GM10266 (cell line): ENCODE data around the gene LMBRD2.
A peak's percentile ranks its signal among the peaks of the same experiment; 100 is the strongest.
"Not testable (repeated sequence)": the region's sequence is repeated elsewhere in the genome, so short reads cannot be mapped to it uniquely, and the experiment has no call there.

ENCODE experiments used
- DNase-seq: peaks from one replicate; pipeline ENCODE4 v3.0.0; 2012; ENCODE audit errors: extremely low spot score
- TF ChIP-seq, protein P1 (sequence below): IDR thresholded peaks from 2 replicates; pipeline ENCODE4 v1.5.1; 2012; ENCODE audit warnings: mild to moderate bottlenecking, low read depth; ENCODE audit not compliant: control insufficient read depth, insufficient read depth; ENCODE audit errors: missing control alignments

The LMBRD2 gene

DNA sequence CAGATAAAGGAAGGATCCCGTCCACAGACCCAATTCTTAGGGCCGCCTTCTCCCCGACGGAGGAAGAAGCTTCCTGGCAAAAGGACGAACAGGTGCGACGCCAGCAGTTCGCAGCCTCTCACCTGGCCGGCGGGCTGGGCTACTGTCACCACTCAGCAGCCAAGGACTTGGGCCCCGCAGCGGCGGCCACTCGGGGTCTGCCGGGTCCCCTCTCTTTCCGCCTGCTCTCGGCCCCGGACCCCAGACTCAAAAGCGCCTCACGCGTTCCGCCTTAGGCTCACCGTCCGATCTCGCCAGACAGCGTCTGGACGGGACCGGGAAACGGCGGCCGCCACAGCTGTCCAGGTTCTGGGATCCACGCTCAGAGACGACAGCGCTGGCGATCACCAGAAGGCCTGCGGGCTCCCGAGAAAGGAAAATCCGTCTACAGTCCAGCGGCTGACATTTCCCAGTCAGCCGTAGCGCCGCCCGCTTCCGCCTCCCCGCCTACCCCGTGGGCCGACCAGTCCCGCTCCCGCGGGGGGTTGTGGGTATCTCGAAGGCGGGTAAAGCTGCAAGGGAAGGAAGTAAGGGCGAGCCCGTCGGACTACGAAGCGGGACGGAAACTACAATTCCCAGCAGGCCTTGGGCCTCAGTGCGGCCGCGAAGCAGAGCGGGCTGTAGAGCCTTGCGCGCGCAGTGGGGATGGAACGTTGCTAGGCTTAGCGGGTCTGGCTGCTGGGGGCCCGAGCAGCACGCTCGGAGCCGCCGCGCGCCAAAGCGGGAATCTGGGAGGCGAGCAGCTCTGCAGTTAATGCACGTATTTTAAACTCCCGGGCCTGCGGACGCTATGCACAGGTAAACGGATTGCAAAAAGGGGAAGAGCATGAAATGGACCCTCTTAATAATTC lies at the start of gene LMBRD2, which contains the start of gene SKP2:
Gene LMBRD2 (minus strand): TSS at position 454 of the 890 bp plus-strand sequence. CDS start 8,538 bp downstream, outside the sequence.
Gene SKP2 (plus strand): TSS at position 678 of the 890 bp plus-strand sequence. CDS start 152 bp downstream, at position 830.
- peak; percentile 89 for DNase-seq
- TF ChIP-seq, protein P1, sequence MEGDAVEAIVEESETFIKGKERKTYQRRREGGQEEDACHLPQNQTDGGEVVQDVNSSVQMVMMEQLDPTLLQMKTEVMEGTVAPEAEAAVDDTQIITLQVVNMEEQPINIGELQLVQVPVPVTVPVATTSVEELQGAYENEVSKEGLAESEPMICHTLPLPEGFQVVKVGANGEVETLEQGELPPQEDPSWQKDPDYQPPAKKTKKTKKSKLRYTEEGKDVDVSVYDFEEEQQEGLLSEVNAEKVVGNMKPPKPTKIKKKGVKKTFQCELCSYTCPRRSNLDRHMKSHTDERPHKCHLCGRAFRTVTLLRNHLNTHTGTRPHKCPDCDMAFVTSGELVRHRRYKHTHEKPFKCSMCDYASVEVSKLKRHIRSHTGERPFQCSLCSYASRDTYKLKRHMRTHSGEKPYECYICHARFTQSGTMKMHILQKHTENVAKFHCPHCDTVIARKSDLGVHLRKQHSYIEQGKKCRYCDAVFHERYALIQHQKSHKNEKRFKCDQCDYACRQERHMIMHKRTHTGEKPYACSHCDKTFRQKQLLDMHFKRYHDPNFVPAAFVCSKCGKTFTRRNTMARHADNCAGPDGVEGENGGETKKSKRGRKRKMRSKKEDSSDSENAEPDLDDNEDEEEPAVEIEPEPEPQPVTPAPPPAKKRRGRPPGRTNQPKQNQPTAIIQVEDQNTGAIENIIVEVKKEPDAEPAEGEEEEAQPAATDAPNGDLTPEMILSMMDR, result no peak

DNA sequence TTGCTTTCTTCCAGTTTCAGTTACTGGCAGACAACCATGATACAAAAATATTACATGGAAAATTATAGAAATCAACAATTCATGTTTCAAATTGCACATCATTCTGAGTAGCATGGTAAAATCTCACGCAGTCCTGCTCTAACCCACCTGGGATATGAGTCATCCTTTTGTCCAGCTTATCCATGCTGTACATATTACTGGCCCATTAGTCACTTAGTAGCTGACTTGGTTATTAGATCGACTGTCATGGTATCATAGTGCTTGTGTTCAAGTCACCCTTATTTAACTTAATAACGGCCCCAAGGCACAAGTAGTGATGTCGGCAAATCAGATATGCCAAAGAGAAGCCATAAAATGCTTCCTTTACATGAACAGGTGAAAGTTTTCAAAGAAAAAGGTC lies 48.8 kb upstream of the LMBRD2 start:
- TF ChIP-seq, protein P1, result no peak
- DNase-seq, result no peak

DNA sequence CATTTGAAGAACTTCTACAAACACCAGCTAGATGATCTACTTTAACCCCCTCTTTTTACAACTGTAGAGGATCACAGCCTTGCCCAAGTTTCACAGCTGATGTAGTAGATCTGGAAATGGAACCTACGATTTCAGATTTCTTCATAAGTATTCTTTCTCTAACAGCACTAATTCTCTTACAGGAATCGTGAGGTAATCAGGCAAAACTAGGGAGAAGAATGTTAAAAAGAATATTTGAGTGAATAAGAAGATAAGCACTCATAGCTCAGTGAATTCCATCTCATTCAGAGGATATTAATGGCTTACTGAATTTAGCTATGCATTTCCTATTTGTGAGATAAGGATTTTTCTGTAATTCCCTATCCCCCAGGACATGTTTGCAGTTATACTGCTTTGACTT lies 47.9 kb upstream of the LMBRD2 start:
- no peak for DNase-seq

DNA sequence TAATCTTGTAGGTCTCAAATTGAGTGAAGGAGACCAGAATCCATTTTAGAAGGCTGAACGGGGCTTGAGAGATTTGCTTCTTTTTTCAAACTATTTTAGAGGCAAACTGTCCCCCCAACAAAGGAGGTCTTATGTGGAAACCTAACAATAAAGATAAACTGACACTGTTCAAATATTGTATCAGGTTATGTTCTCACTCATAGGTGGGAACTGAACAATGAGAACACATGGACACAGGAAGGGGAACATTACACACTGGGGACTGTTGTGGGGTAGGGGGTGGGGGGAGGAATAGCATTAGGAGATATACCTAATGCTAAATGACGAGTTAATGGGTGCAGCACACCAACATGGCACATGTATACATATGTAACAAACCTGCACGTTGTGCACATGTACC lies 47.1 kb upstream of the LMBRD2 start:
- not testable (repeated sequence) for DNase-seq

More for the DNA sequence above, 47.9 kb upstream of the LMBRD2 start:
- TF ChIP-seq, protein P1, result no peak

DNA sequence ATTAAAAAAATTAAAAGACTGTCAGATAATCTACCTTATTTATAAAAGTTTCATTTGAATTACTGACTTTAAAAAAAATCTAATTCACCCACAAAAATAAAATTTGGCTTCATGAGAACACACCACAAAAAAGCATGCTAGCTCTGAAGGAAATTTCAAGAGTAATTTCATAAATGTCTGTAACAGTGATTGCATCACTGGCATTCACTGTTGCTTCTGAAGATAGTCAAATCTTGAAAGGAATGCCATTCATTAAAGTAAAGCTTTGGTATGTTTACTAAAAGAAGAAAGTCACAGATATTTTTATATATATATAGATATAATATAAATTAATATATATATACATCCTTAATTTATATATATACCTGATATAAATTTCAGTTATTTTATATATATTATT lies 46.6 kb upstream of the LMBRD2 start:
- TF ChIP-seq, protein P1, result no peak
- DNase-seq, result no peak

DNA sequence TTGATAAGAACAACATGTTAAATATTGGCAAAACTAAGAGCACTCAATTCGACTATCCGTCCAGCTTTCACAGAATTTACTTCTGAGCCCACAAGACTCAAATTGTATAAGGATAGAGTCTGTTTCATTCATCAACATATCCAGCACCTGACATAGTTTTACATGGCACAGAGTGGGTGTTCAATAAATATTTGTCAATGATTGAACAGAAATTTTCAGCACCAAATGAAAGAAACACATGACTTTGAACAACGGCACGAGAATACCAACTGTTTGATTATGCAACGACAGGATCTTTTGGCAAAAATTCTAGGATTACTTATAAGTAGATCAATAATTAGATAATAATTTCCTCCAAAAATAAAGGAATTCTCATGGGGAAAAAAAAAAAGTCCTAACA lies 42.1 kb upstream of the LMBRD2 start:
- TF ChIP-seq, protein P1, result no peak
- no peak for DNase-seq

DNA sequence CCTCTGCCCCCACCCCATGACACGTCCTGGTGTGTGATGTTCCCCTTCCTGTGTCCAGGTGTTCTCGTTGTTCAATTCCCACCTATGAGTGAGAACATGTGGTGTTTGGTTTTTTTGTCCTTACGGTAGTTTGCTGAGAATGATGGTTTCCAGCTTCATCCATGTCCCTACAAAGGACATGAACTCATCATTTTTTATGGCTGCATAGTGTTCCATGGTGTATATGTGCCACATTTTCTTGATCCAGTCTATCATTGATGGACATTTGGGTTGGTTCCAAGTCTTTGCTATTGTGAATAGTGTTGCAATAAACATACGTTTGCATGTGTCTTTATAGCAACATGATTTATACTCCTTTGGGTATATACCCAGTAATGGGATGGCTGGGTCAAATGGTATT lies 32.7 kb upstream of the LMBRD2 start:
- DNase-seq, result not testable (repeated sequence)

DNA sequence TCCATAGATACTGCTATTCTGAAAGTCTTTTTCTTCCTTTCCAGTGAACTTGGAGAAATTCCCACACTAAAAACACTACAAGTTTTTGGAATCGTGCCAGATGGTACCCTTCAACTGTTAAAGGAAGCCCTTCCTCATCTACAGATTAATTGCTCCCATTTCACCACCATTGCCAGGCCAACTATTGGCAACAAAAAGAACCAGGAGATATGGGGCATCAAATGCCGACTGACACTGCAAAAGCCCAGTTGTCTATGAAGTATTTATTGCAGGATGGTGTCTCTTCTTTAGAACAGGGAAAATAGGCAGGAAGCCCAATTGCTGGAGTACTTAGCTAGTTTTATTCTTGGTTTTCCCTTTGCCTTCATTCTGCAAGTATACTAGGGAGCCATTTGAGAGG lies 30.1 kb upstream of the LMBRD2 start:
- TF ChIP-seq, protein P1, result no peak
- DNase-seq, result no peak
